Measurements from ENCODE around the gene ATP1B4.

ATP1B4 gene

DNA sequence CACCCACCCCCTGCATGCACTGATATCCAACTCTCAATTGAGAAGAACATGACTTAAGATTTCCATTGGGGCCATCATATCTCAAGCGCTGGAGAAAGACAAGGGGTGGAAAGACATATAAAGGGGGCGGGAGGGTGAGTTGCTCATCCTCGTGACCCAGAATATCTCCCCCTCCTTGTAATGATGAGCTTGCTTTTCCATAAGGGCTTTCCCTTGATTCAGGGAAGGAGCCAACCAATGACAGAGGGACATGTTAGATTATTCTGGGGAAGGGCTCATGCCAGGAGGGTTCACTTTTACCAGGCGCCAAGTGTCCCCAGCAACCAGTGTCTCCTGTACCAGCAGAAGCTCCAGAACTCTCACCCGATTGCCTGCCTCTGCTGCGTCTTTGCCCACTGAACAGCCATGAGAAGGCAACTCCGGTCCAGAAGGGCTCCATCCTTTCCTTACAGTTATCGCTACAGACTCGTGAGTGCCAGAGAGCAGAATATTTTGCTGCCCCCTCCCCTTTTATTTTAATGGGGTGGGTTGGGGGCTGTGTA, at the start of gene ATP1B4:
ATP1B4 (plus strand) TSS at position 326 of the 542 bp plus-strand sequence; CDS start at position 406, 80 bp downstream.
- POLR2A ChIA-PET, result no interaction called here
- TF ChIP-seq FOXA1 (IDR thresholded peaks at IDR 0.05) (no peak), SUZ12 (IDR thresholded peaks at IDR 0.05) (no peak)
- TF ChIP-seq, protein P1, sequence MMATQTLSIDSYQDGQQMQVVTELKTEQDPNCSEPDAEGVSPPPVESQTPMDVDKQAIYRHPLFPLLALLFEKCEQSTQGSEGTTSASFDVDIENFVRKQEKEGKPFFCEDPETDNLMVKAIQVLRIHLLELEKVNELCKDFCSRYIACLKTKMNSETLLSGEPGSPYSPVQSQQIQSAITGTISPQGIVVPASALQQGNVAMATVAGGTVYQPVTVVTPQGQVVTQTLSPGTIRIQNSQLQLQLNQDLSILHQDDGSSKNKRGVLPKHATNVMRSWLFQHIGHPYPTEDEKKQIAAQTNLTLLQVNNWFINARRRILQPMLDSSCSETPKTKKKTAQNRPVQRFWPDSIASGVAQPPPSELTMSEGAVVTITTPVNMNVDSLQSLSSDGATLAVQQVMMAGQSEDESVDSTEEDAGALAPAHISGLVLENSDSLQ (IDR thresholded peaks at IDR 0.05), result no peak
- no peak for DNase-seq (ENCODE audit: extremely low spot score)
- CTCF ChIA-PET, result no interaction called here

DNA sequence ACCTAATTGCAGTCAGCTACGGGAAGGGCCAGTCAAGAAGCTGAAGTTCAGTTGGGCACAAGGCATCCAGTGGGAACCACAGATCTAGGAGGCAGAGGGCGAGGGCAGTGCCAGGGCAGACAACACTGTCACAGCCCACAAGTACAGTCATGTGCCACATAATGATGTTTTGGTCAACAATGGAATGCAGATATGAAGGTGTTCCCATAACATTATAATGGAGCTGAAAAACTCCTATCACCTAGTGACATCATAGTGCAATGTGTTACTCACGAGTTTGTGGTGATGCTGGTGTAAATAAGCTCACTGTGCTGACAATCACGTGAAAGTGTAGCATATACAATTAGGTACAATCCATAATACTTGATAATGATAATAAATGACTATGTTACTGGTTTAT, 46.1 kb upstream of the ATP1B4 start:
- ChIA-PET CTCF (no interaction called here), POLR2A (no interaction called here)
- no peak for TF ChIP-seq FOXK2 (IDR thresholded peaks at IDR 0.05)
- no peak for TF ChIP-seq HDGF (IDR thresholded peaks at IDR 0.05; ENCODE audit: borderline replicate concordance)
- no peak for TF ChIP-seq L3MBTL2 (conservative IDR thresholded peaks at IDR 0.05)
- TF ChIP-seq TARDBP (IDR thresholded peaks at IDR 0.05), result no peak
- TF ChIP-seq ELF4 (IDR thresholded peaks at IDR 0.05), result no peak
- TF ChIP-seq FOXA1 (IDR thresholded peaks at IDR 0.05), result no peak
- TF ChIP-seq ZNF384 (IDR thresholded peaks at IDR 0.05), result no peak
- DNase-seq (ENCODE audit: extremely low spot score), result no peak

DNA sequence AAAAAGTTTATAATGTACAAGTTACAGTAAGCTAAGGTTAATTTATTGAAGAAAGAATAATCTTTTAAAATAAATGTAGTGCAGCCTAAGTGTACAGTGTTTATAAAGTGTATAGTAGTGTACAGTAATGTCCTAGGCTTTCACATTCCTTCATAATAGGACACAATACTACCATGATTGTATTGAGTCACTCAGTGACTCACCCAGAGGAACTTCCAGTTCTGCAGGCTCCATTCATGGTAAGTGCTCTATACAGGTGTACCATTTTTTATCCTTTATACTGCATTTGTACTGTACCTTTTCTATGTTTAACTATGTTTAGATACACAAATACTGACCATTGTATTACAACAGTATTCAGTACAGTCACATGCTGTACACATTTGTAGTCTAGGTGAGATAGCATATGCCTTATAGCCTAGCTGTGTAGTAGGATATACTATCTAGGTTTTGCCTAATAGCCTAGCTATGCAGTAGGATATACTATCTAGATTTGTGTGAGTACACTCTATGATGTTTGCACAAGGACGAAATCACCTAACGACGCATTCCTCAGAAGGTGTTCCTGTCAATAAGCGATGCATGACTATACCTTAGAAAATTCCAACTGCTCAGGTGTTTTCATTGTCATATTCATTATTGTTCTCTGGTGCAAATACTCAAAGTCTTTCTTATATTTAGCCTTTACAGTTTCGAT, 45.2 kb upstream of the ATP1B4 start:
- TF ChIP-seq ELF4 (IDR thresholded peaks at IDR 0.05) (no peak), SP1 (IDR thresholded peaks at IDR 0.05) (no peak), HDGF (IDR thresholded peaks at IDR 0.05; ENCODE audit: borderline replicate concordance) (no peak), BHLHE40 (IDR thresholded peaks at IDR 0.05; ENCODE audit: borderline replicate concordance) (no peak), CTBP1 (IDR thresholded peaks at IDR 0.05; ENCODE audit: borderline replicate concordance) (no peak), L3MBTL2 (conservative IDR thresholded peaks at IDR 0.05) (no peak), TARDBP (IDR thresholded peaks at IDR 0.05) (no peak), FOXM1 (IDR thresholded peaks at IDR 0.05; ENCODE audit: borderline replicate concordance) (no peak), SUZ12 (IDR thresholded peaks at IDR 0.05) (no peak), LEF1 (IDR thresholded peaks at IDR 0.05; ENCODE audit: borderline replicate concordance) (no peak), NFRKB (IDR thresholded peaks at IDR 0.05) (no peak), ARNT (IDR thresholded peaks at IDR 0.05) (no peak), FOXA1 (IDR thresholded peaks at IDR 0.05) (no peak)
- TF ChIP-seq, protein P1 (IDR thresholded peaks at IDR 0.05), result no peak
- DNase-seq (ENCODE audit: extremely low spot score), result no peak
- ChIA-PET POLR2A (no interaction called here), CTCF (no interaction called here)

DNA sequence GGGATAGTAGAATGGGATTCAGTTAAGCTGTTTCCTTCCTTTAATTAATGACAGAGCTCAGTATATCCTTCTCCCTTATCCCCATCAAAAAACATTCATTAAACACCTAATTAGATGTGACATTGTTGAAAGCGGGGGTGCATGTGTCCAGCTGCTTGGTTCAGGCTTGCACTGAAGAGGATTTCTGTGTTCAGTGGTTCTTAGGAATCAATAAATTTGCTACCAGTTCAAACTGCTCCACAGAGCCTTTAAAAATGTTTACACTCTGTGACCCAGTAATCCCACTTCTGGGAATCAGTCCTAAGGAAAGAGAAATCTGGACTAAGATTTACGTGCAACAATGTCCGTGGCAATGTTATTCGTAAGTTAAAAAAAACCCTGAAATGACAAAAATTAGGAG, 43.5 kb upstream of the ATP1B4 start:
- TF ChIP-seq L3MBTL2 (conservative IDR thresholded peaks at IDR 0.05) (no peak), SP1 (IDR thresholded peaks at IDR 0.05) (no peak), SUZ12 (IDR thresholded peaks at IDR 0.05) (no peak), ARNT (IDR thresholded peaks at IDR 0.05) (no peak), LEF1 (IDR thresholded peaks at IDR 0.05; ENCODE audit: borderline replicate concordance) (no peak), TARDBP (IDR thresholded peaks at IDR 0.05) (no peak)
- DNase-seq (ENCODE audit: extremely low spot score), result no peak
- ChIA-PET POLR2A (no interaction called here), CTCF (no interaction called here)

DNA sequence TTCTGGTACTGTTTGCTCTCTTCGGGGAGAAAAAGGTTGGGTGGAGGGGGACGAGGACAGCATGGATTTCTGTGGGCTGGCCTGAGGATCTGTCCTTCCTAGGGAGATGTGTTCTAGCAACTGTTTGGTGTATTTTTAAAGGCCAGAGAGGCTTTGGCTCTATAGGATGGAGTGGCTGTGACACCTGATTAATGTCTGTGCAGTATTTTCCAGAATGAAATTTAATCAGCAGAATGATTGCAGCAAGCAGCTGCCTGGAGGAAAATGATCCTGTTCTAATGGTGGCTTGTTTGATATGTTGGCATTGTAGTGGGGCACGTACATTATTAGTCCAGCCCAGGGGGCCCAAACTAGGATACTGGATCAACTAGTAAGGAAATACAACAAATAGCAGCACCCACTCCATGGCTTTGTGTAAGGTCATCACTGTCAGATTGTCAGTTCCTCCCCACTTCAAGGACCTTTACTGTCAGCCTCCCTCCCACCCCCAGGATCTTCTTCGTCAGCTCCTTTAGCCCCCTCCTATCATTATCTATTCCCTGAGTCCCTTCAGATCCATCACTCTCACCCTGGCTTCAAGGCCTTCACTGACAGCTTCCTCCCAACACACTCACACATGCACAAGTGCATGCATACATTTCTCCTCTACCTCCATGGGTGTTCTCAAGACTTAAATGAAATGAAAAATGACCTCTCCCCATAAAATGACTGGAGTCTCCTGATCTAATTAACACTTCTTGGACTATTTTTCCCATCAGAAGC, 40.2 kb upstream of the ATP1B4 start:
- POLR2A ChIA-PET, result no interaction called here
- no peak for DNase-seq (ENCODE audit: extremely low spot score)
- no peak for TF ChIP-seq CTBP1 (IDR thresholded peaks at IDR 0.05; ENCODE audit: borderline replicate concordance)
- no peak for TF ChIP-seq ZNF384 (IDR thresholded peaks at IDR 0.05)
- CTCF ChIA-PET, result no interaction called here

DNA sequence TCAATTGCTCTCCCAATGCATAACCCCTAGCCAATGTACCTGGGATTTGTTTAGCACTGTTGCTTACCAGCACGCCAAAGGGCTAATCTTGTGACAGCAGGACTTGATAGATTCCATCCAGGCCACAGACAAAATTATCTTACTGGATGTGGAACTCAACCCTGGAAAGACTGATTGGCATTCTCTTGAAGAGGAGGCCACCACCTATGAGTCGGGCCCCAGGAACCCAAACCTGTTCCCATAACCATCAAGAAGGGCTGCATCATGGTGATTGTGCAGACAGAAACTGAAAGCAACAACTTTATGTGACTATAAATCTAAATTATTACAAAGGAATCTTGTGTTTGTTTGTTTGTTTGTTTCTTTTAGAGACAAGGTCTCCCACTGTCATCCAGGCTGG, 30.8 kb upstream of the ATP1B4 start:
- ChIA-PET CTCF (no interaction called here), POLR2A (no interaction called here)

More for the DNA sequence above, 30.8 kb upstream of the ATP1B4 start:
- TF ChIP-seq FOXM1 (IDR thresholded peaks at IDR 0.05; ENCODE audit: borderline replicate concordance) (no peak), ELF4 (IDR thresholded peaks at IDR 0.05) (no peak), CTBP1 (IDR thresholded peaks at IDR 0.05; ENCODE audit: borderline replicate concordance) (no peak), L3MBTL2 (conservative IDR thresholded peaks at IDR 0.05) (no peak), FOXA1 (IDR thresholded peaks at IDR 0.05) (no peak), SUZ12 (IDR thresholded peaks at IDR 0.05) (no peak), TARDBP (IDR thresholded peaks at IDR 0.05) (no peak), ZNF384 (IDR thresholded peaks at IDR 0.05) (no peak), SP1 (IDR thresholded peaks at IDR 0.05) (no peak), LEF1 (IDR thresholded peaks at IDR 0.05; ENCODE audit: borderline replicate concordance) (no peak), FOXK2 (IDR thresholded peaks at IDR 0.05) (no peak), ARNT (IDR thresholded peaks at IDR 0.05) (no peak), BHLHE40 (IDR thresholded peaks at IDR 0.05; ENCODE audit: borderline replicate concordance) (no peak), HDGF (IDR thresholded peaks at IDR 0.05; ENCODE audit: borderline replicate concordance) (no peak), NFRKB (IDR thresholded peaks at IDR 0.05) (no peak)
- TF ChIP-seq, protein P1 (IDR thresholded peaks at IDR 0.05), result no peak
- DNase-seq (ENCODE audit: extremely low spot score), result no peak

Measured in HEK293T (cell line).